Cardiac muscle cell (in vitro differentiated cells and primary cell): ENCODE measurements around the gene TTC36. TPM values are rescaled to one million over a fixed set of nuclear protein-coding genes. Genes with fewer than 3 reads are reported as not detected.

Experiments
- DNase-seq, 2 donors: peaks; one replicate each; pipeline versions ENCODE4 v3.0.0 to v3.0.0-alpha.2; 2010 to 2017; ENCODE audit warnings: low read depth in 1 of 2, low spot score in 1 of 2
- H3K27ac ChIP-seq: fragments of 200-600 bp; sonication (generic); 2 replicates; pipeline ENCODE4 v1.5.1; 2016
- H3K27me3 ChIP-seq: fragments of 200-600 bp; sonication (generic); 2 replicates; pipeline ENCODE4 v1.6.0; 2016; ENCODE audit warnings: control low read depth
- H3K36me3 ChIP-seq: fragments of 200-600 bp; sonication (generic); 2 replicates; pipeline ENCODE4 v1.5.1; 2016; ENCODE audit warnings: control low read depth
- H3K4me1 ChIP-seq: fragments of 200-600 bp; sonication (generic); 2 replicates; pipeline ENCODE4 v1.8.1; 2017; ENCODE audit warnings: low read depth, mild to moderate bottlenecking, mixed run types
- H3K4me3 ChIP-seq: fragments of 200-600 bp; sonication (generic); 2 replicates; pipeline ENCODE4 v1.5.1; 2016; ENCODE audit warnings: mild to moderate bottlenecking
- H3K9me3 ChIP-seq: fragments of 200-600 bp; sonication (generic); 2 replicates; pipeline ENCODE4 v1.5.1; 2017; ENCODE audit warnings: low read depth, mild to moderate bottlenecking, control low read depth
- CTCF ChIP-seq: IDR thresholded peaks from 2 replicates; pipeline ENCODE4 v1.5.1; 2012; ENCODE audit warnings: low read depth, mild to moderate bottlenecking, low read length
- polyA plus RNA-seq: library from polyadenylated mRNA; unstranded; fragments of >200 nt; fragmentation: Nextera tagmentation; extraction: Ambion mirVana; gene quantifications from 2 replicates; pipeline ENCODE4 v1.2.1, GENCODE V29; 2016
- total RNA-seq: library from RNA; depleted of rRNA; stranded (reverse); fragments of >200 nt; gene quantifications from 2 replicates; pipeline ENCODE4 v1.2.3, GENCODE V29; 2016

Gene TTC36
- total and polyA plus RNA-seq, 2 experiments from 2014 or later: 5.6 to 8.2 TPM

- Histone ChIP-seq H3K27ac (no peak overlapping the region), H3K4me1 (no peaks in the 10 kb centered on the region), H3K4me3 (no peak overlapping the region), H3K9me3 (no peaks in the 10 kb centered on the region), H3K36me3 (peaks cover 9% of the 10 kb centered on the region), H3K27me3 (no peaks in the 10 kb centered on the region)
- no peak for DNase-seq
- no peak for TF ChIP-seq CTCF
Observed at GRCh38 chr11:118544010-118544646, 16.9 kb downstream of the TTC36 start.

DNA sequence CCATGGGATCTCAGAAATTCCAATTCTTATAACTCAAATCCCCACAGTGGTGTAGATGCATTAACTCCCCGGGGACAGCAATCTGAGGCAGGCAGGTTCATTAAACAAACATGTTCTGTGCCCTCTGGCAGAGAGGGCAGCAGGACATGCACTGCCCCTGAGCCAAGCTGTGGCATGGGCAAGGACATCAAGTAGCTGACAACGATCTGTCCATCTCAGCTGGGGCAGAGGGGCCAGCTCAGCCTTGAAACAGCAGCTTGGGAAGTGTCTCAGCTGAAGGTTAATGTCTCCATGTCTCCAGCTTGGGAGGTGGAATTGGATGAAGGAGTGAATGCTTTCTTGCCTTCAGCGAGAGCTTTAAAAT, 17.4 kb downstream of the TTC36 start:
- Histone ChIP-seq H3K9me3 (no peaks in the 10 kb centered on the region), H3K4me3 (no peak overlapping the region), H3K36me3 (peaks cover 9% of the 10 kb centered on the region), H3K27me3 (no peaks in the 10 kb centered on the region), H3K4me1 (no peaks in the 10 kb centered on the region), H3K27ac (no peak overlapping the region)
- no peak for TF ChIP-seq CTCF
- DNase-seq: no peak

DNA sequence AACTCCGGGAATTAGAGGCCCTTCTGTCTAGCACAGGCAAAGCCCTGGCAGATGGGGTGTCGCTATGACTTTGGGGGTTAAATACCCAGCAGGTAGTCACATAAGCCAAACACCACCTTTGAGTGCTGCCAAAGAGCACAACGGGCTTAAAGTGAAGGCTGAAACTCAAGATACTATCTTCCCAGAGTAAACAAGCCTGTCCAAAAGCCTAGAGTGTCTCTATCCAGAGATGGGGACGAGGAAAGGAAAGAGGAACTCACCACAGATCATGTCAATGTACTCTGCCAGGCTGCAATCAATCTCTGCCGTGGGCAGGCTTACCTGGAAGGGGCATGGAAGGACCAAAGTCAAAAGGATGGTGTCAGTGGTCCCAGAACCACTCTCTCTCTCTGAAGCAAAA, 18.3 kb downstream of the TTC36 start:
- no peak overlapping the region for H3K27ac ChIP-seq
- DNase-seq: no peak
- no peak for TF ChIP-seq CTCF
- H3K9me3 ChIP-seq: no peaks in the 10 kb centered on the region
- no peaks in the 10 kb centered on the region for H3K27me3 ChIP-seq
- H3K4me1 ChIP-seq: no peaks in the 10 kb centered on the region
- H3K36me3 ChIP-seq: peaks cover 9% of the 10 kb centered on the region
- no peak overlapping the region for H3K4me3 ChIP-seq

GRCh38 chr11:118547132-118547531, 19.9 kb downstream of the TTC36 start:
- H3K36me3 ChIP-seq: peaks cover 19% of the 10 kb centered on the region
- H3K27me3 ChIP-seq: no peaks in the 10 kb centered on the region
- H3K27ac ChIP-seq: no peak overlapping the region
- no peaks in the 10 kb centered on the region for H3K9me3 ChIP-seq
- DNase-seq: no peak
- H3K4me3 ChIP-seq: no peak overlapping the region
- no peaks in the 10 kb centered on the region for H3K4me1 ChIP-seq
- TF ChIP-seq CTCF: no peak

GRCh38 chr11:118552341-118552740, 25.1 kb downstream of the TTC36 start:
- DNase-seq: no peak
- Histone ChIP-seq H3K27ac (no peak overlapping the region), H3K36me3 (peaks cover 30% of the 10 kb centered on the region), H3K4me1 (no peaks in the 10 kb centered on the region), H3K27me3 (no peaks in the 10 kb centered on the region), H3K9me3 (no peaks in the 10 kb centered on the region), H3K4me3 (no peak overlapping the region)
- no peak for TF ChIP-seq CTCF
